Stimulated activated CD8-positive, alpha-beta memory T cell treated with anti-CD3 and anti-CD28 coated beads, Interleukin-4, amount 100 ng/mL, for 24 hours (primary cell): ENCODE results near the gene NPFFR1.

Source experiments
- DNase-seq: peaks from one replicate; pipeline ENCODE4 v3.0.0-alpha.2; 2020; ENCODE audit warnings: low read depth

NPFFR1 gene

DNA sequence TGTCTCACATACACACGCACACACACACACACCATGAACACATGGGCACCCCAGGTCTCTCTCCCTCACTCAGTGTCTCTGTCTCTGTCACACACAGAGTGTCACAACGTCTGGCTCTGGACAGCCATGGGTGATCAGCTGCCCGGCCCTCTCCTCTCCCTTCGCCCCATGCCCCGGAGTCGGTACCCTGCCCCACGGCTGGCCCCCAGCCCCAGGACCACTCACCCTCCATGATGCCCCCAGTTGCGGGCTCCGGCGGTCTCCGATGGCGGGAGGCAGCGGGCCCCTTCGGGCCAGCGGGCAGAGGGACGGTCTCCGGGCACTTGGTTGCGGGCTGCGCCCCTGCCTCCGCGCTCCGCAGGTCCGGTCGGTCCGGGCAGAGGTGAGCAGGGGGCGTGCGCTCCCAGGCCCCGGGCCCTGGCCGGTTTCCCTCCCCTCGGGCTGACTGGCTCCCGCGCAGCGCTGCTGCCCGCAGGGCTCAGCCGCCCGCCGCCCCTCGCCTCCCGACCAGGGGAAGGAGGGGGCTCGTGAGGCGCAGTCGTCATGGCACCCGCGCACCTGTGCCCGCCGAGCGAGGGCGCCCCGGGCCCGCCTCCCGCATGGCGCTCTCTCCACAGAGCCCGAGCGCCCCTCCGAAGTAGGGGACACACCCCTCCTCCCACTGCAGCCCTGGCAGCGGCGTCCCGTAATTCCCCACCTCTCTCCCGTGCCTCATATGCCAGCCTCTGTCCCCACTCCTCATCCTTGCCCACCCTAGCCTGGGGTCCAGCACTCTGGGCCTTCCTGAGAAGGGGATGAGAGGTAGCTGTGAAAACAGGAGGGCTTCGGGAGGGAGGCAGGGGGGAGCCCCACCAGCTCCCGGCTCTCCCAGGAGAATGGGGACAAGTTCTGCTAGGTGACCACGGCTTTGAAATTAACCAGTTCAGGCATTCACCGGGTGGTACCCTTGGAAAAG, at the start of gene NPFFR1:
NPFFR1 (minus strand) TSS at position 560 of the 955 bp plus-strand sequence; CDS start at position 232, 328 bp downstream.
- DNase-seq: no peak

GRCh38 chr10:70333268-70333667, 49.5 kb upstream of the NPFFR1 start:
- no peak for DNase-seq

DNA sequence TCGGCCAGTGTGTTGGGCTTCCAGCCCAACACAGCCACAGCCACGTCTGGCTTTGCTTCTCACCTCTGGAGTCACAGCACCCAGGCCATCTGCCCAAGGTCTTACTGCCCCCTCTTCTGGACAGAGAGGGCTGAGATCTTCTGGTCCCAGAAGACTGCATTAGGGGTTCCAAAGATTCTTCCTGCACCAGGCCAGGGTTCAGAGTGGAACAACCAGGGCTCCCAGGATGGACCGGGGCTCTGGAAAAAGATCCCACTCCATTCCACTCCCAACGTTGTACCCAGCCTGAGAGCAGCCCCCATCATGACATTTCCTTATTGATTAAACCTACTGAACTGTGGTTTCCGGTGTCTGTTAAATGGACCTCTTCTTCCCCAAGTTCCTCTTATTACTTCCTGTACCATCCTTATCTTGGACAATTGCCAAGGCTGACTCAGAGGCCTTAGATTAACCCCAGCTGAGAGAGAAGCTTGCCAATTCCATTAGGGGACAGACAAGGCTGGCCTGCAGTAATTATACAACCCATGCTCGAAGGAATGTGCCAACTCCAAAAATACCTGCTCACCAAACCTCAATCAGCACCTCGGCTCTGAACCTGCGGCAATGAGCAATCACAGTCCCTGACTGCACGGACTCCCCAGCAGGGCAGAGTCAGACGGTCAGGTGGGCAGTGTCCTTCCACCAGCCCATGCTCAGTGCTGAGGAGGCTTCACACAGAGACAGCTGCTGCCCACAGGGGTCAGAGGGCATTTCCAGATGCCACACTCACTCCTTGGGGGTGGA, 47.9 kb upstream of the NPFFR1 start:
- DNase-seq: no peak

- DNase-seq: no peak
These were observed 47.3 kb upstream of the NPFFR1 start for GRCh38 chr10:70331160-70331485.

DNA sequence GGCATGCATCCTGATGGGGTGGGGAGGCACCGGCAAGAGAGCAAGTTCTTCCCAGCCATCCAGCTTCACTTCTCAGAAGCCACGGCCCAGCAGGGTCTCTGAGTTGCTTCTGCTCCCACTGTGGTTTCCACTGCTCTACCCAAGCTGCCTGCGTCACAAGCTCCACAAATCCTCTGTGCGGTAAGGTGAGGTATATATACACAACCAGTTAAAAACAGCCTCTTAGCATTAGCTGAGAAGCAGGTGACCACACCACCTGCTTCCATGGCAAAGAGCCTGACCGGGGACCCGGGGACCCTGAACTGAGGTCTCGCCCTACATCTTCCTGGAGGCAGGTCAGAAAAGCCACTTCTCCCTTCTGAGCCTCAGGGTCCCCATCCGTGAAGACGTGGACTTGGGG, 46.9 kb upstream of the NPFFR1 start:
- DNase-seq: no peak

GRCh38 chr10:70328967-70329366, 45.2 kb upstream of the NPFFR1 start:
- DNase-seq: no peak

DNA sequence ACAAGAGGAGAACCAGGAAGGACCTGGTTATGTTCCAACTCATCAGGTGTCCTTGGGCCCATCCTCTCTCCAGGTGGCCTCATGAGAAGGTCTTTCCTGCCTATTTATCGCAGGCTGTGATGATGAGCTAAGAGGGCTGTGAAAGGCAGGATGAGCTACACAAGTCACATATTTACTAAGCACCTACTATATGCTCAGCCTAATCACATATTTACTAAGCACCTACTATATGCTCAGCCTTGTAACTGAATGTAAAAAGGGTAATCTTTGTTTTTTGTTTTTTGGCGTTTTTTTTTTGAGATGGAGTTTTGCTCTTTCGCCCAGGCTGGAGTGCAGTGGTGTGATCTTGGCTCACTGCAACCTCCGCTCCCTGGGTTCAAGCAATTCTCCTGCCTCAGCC, 44.2 kb upstream of the NPFFR1 start:
- no peak for DNase-seq

DNA sequence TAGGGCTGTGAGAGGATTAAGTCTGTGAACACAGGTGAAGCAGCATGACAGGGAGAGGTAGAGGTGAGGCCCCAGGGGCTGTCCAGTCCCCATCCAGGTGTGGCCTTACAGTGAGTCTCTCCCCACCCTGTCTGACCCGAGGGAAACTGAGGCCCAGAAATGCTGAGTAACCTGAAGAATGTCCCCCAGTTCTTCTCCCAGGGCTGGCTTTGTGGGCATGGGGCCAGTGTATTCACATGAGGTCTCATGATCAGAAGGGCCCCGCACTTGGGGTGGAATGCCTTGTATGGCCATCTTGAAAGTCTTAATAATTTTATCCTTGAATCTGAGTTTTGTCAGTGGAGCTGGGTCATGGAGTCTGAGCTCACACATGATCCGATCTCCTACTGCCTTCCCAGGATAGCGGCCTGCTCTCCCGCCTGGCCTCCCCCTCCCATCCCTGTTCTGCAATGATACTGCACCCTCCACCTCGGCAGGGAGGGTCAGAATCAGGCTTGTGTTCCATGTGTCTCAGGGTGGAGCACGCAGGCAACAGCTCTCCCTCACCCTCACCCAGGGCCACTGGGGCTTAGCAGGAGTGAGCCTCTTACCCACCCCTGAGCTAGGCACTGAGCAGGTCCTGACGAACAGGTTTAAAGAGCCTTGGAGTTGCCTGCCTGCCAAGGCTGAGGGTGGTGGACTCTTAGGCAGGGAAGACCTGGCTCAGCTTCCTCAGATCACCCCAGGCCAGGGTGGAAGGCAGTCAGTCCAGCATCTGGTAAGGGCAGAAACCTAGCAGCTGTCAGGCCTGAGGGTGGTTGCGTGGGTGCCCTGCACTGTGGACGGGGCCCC, 41.4 kb upstream of the NPFFR1 start:
- no peak for DNase-seq

GRCh38 chr10:70324339-70324861, 40.6 kb upstream of the NPFFR1 start:
- peak; percentile 12 for DNase-seq

DNA sequence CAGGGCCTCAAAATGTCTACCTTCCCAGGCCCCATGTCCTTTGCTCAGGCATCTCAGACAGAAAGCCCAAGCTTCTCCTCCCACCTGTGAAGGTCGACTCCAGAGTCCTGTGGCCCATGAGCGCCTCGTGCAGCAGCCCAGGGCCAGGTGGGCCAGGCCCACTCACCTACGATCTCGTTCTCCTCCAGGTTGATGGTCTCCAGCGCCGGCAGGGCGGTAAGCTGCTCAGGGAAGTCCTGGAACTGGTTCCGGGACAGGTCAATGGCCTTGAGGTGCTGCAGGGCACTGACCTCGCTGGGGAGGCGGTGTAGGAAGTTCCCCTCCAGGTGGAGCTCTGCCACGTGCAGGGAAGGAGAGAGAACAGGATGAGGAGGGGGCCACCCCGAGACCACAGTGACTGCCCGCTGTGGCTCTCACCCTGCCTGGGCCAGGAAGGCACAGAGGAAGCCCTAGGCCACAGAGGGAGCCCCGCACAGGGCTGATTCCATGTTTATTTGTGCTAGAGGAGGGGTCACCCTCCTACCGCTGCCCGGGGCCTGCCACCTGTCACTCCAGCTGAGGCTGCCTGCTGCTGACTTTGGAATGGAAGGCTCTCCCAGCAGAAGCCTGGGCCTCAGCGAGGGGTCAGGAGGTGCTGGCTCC, 40.0 kb upstream of the NPFFR1 start:
- no peak for DNase-seq

GRCh38 chr10:70323138-70323696, 39.4 kb upstream of the NPFFR1 start:
- no peak for DNase-seq

DNA sequence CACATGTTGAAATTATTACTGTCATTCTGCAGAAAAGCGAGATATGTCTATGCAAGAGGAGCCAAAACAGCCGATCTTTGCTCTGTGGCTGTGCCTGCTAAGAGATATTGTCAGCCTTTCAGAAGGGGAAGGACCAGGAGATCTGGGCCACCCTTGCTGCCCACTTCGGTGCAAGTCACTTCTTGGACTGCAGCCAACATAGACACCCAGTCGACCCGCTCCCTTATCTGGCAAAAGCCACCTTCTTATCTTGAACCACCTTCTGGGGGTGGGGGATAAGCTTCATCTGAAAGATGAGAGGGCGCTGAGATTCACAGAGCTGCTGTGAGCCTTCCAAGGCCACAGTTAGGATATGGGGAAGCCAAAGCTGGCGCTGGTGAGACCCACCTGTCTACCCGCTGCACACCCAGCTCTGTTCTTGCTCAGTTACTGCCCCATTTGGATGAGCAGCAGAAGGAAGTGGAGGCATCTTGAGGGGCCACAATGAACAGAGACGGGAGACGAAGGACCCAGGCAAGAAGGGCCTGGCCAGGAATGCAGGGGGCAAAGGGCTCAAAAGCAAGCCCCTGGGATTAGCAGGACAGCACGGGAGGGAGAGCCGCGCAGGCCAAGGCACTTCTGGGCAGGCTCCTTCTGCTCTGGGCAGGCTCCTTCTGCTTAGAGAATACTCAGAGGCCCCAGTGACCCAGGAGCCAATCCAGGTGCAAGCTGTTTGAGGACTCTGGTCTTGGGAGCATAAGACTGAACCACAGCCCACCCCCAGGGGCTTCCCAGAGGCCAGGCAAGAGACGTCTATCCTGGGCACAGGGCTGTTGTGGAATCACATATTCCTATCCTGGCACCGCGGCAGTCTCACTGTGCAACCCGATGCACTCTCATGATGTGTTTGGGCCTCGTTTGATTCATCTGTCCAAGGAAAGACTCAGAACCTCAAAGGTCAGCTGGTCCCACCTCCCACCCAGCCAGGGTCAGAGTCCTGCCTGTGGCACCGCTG, 38.4 kb upstream of the NPFFR1 start:
- no peak for DNase-seq

- no peak for DNase-seq
These were observed 37.4 kb upstream of the NPFFR1 start for GRCh38 chr10:70321233-70321632.

- DNase-seq: no peak
These were observed 36.9 kb upstream of the NPFFR1 start for GRCh38 chr10:70320751-70321150.

DNA sequence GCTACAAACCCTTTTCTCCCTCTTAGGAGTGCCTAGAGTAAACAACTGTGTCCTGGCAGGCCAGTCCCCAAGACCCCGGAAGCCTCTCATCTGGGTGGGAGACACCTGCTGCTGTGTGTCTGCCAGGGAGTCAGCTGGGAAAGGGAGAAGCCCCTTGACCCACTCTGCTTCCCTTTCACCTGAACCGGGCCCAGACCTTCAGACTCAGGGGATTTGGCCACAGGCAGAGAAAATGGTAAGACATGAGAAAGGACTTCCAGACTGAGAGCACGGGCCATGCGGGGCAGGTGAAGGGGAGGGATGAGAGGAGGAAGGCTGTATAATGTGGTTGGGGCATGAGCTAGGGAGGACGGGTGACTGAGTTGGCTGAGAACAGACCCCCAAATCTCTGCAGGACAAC, 36.0 kb upstream of the NPFFR1 start:
- DNase-seq: no peak

- no peak for DNase-seq
These were observed 35.4 kb upstream of the NPFFR1 start for GRCh38 chr10:70319183-70319582.

DNA sequence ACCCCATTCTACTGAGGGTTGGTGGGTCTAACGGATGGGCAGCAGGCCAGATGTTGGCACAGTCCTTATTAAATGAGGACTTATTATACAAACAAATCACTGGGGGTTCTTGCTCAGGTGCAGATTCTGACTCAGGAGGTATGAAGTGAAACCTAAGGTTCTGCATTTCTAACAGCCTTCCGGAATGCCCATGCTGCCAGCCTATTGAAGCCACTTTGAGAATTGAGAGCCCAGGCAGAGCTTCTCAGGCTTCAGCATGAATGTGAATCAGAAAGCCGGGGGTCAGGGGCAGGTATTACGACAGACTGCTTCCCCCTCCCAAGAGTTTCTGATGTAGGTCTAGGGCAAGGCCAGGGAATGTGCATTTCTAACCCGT, 34.1 kb upstream of the NPFFR1 start:
- no peak for DNase-seq

GRCh38 chr10:70317272-70317942, 33.6 kb upstream of the NPFFR1 start:
- DNase-seq: no peak

DNA sequence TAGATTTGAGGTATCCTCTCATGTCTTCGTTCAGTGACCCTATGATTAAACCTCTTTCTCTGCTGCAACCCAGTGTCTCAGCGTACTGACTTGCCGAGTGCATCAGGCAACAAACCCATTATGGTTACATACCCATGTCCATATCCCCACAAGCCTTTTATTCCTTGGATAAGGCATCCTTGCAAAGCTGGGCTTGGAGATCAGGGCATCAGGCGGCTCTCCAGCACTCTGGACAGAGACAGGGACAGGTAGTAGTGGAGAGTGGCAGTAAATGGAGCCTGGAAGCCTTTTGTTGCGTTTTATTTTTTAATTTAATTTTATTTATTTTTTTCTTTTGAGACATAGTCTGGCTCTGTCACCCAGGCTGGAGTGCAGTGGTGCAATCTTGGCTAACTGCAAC, 32.0 kb upstream of the NPFFR1 start:
- DNase-seq: no peak
